ENCODE data around the gene ST3GAL2. TPM values are rescaled to one million over a fixed set of nuclear protein-coding genes. Genes with fewer than 3 reads are reported as not detected.

ST3GAL2 gene
- total RNA-seq, 1 experiment from 2014 or later: 45.9 TPM

DNA sequence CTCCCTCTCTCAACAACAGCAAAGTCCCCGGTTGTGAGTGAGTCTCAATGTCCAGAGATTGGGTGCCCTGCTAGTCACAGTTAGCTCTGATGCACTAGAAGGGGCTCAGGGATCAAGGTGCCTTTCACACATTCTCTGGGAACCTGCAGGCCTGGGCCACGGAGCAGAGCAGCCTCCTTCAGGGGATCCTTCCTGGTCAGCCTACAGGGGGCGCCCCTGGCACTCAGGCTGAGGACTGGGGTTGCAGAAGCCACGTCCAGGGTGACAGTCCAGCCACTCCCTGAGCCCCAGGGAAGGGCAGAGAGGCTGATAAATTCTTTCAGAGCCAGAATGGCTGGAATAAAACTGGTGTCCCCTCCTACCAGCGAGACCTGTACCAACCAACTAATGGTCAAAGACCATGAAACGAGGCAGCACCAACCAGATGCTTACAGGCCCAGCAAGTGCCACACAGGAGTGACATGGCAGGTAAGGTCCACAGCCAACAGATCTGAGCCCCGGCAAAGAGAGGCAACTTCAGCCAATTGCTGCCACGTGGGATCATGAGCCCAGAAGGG lies 43.5 kb downstream of the ST3GAL2 start:
- peaks cover 0 to 3% of the 10 kb centered on the region in 2 experiments; a peak in 1 of 4 replicates for H3K4me1 Mint-ChIP-seq
- H3K9ac ChIP-seq (ENCODE audit: extremely low read depth, insufficient read length, low read length): no peak overlapping the region
- no peak overlapping the region for H2BK5ac ChIP-seq (ENCODE audit: insufficient read length, low read length)
- peak; percentile 90 for DNase-seq
- H3K79me2 ChIP-seq (ENCODE audit: insufficient read depth, low read length): no peaks in the 10 kb centered on the region
- H4K91ac ChIP-seq (ENCODE audit: insufficient read length, low read depth, low read length): no peak overlapping the region
- no CpG with 5 or more reads among the region's 8 CpGs for WGBS (ENCODE audit: extremely low coverage, insufficient read length, low lambda C conversion rate)
- H3K14ac ChIP-seq (ENCODE audit: insufficient read depth, low read length): no peak overlapping the region
- H3K4me2 ChIP-seq (ENCODE audit: insufficient read depth, insufficient read length, low read length): no peak overlapping the region
- no peak overlapping the region for H3K23ac ChIP-seq (ENCODE audit: insufficient read length, low read depth, low read length)
- no peaks in the 10 kb centered on the region for H4K20me1 ChIP-seq (ENCODE audit: control insufficient read depth, insufficient read depth, insufficient read length)
- no peak overlapping the region for H2BK20ac ChIP-seq (ENCODE audit: low read depth, low read length, poor library complexity, severe bottlenecking)
- peaks cover 10 to 44% (median 20%) of the 10 kb centered on the region in 3 experiments; a peak in 6 of 7 replicates for H3K36me3 Mint-ChIP-seq (ENCODE audit: insufficient read depth in 1 of 3, low read depth in 3 of 3)
- H3K9me3 ChIP-seq (ENCODE audit: control insufficient read depth, low read depth, low read length): no peaks in the 10 kb centered on the region
- TF ChIP-seq, protein P1, sequence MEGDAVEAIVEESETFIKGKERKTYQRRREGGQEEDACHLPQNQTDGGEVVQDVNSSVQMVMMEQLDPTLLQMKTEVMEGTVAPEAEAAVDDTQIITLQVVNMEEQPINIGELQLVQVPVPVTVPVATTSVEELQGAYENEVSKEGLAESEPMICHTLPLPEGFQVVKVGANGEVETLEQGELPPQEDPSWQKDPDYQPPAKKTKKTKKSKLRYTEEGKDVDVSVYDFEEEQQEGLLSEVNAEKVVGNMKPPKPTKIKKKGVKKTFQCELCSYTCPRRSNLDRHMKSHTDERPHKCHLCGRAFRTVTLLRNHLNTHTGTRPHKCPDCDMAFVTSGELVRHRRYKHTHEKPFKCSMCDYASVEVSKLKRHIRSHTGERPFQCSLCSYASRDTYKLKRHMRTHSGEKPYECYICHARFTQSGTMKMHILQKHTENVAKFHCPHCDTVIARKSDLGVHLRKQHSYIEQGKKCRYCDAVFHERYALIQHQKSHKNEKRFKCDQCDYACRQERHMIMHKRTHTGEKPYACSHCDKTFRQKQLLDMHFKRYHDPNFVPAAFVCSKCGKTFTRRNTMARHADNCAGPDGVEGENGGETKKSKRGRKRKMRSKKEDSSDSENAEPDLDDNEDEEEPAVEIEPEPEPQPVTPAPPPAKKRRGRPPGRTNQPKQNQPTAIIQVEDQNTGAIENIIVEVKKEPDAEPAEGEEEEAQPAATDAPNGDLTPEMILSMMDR (conservative IDR thresholded peaks at IDR 0.05): peak; percentile 97
- no peaks in the 10 kb centered on the region for H3K9me3 Mint-ChIP-seq
- no peak overlapping the region for H3K56ac ChIP-seq (ENCODE audit: insufficient read length, low read depth, low read length)
- H3K4ac ChIP-seq (ENCODE audit: low read depth, low read length): no peak overlapping the region
- H3T11ph ChIP-seq (ENCODE audit: low read length): no peak overlapping the region
- H2AK5ac ChIP-seq (ENCODE audit: insufficient read length, low read length): no peak overlapping the region
- no peak overlapping the region for H2BK15ac ChIP-seq (ENCODE audit: low read depth, low read length)
- no peaks in the 10 kb centered on the region for H3K79me1 ChIP-seq (ENCODE audit: insufficient read depth, low read depth, low read length, poor library complexity, severe bottlenecking)
- no peak overlapping the region for H2BK12ac ChIP-seq (ENCODE audit: insufficient read length, low read depth, low read length)
- no peak overlapping the region for H2AFZ ChIP-seq (ENCODE audit: low read length)
- H4K5ac ChIP-seq (ENCODE audit: insufficient read length, low read depth, low read length): no peak overlapping the region
- H3K27me3 ChIP-seq (ENCODE audit: insufficient read depth, low read length): no peaks in the 10 kb centered on the region
- no peaks in the 10 kb centered on the region for H3K4me1 ChIP-seq (ENCODE audit: insufficient read depth, low read length)
- H3K27ac Mint-ChIP-seq: peak overlapping the region in 2 of 3 experiments; percentile 52 to 61; a peak in 2 of 7 replicates
- no peak overlapping the region for H4K8ac ChIP-seq (replicated peaks; ENCODE audit: insufficient read length, low read depth, low read length)
- no peak overlapping the region for H3K18ac ChIP-seq (ENCODE audit: insufficient read length, low read depth, low read length)
- H2BK120ac ChIP-seq (ENCODE audit: low read depth, low read length, poor library complexity, severe bottlenecking): no peak overlapping the region
- H3K4me3 Mint-ChIP-seq: no peak overlapping the region
- H3K23me2 ChIP-seq (ENCODE audit: insufficient read length, low read depth, low read length, poor library complexity, severe bottlenecking): no peaks in the 10 kb centered on the region
- H3K27ac ChIP-seq (ENCODE audit: insufficient read length, low read depth, low read length): no peak overlapping the region
- no peaks in the 10 kb centered on the region for H3K27me3 Mint-ChIP-seq (ENCODE audit: low read depth)
